NOMO-1 (cell line): Measurements from ENCODE around the gene TUBB1.

Source experiments
- DNase-seq, 2 experiments: peaks; one replicate each; lab custom pipeline; 2025; ENCODE audit not compliant: unreplicated experiment in 2 of 2; lab: John Stamatoyannopoulos, UW

TUBB1 gene

DNA sequence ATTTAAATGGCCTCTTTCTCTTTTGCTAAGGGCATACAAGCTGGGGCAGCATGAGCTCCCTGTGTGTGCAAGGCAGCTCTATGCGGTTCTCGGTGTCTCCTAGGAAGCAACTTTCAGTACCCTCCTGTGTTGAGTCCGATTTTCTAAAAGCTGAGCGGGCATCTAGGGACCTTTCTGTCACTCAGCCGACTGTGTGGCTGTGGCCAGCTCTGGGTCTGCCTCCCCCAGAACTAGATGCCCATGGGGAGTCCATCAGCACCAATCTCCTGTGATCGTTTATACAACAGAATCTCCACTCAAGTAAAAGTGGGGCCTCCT, 30.7 kb upstream of the TUBB1 start:
- no peak for DNase-seq

GRCh38 chr20:58989196-58989595, 30.0 kb upstream of the TUBB1 start:
- DNase-seq: no peak

GRCh38 chr20:58990651-58991445, 28.4 kb upstream of the TUBB1 start:
- DNase-seq: no peak

- peak in 1 of 2 experiments; percentile 11 for DNase-seq
Measured at GRCh38 chr20:58991715-58992114, 27.5 kb upstream of the TUBB1 start.

GRCh38 chr20:58992911-58993310, 26.3 kb upstream of the TUBB1 start:
- no peak for DNase-seq

GRCh38 chr20:58993332-58994248, 25.6 kb upstream of the TUBB1 start:
- DNase-seq: no peak

GRCh38 chr20:58994390-58995159, 24.7 kb upstream of the TUBB1 start:
- DNase-seq: no peak

GRCh38 chr20:58995461-58996225, 23.6 kb upstream of the TUBB1 start:
- DNase-seq: no peak

DNA sequence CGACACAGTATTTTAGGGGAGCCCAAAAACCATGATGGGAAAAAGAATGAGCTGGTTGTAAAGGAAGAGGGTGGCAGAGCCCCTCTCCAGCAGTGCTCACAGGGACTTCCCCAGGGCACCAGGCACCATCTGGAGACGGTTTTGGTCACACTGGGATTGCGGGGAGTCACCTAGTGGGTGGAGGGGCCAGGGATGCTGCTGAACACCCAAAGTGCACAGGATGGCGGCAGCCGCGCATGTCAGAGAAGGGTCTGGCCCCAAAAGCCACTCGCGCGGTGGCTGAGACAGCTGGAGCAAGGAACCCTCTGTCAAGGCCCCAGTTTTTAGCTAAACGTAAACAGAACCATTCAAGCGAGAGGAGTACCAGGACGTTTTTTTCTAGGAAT, 23.0 kb upstream of the TUBB1 start:
- no peak for DNase-seq

- DNase-seq: no peak
Measured at GRCh38 chr20:58997141-58997770, 22.0 kb upstream of the TUBB1 start.

- DNase-seq: no peak
Measured at GRCh38 chr20:58998656-58999055, 20.6 kb upstream of the TUBB1 start.

GRCh38 chr20:59000326-59000725, 18.9 kb upstream of the TUBB1 start:
- no peak for DNase-seq

GRCh38 chr20:59001068-59001448, 18.2 kb upstream of the TUBB1 start:
- no peak for DNase-seq

DNA sequence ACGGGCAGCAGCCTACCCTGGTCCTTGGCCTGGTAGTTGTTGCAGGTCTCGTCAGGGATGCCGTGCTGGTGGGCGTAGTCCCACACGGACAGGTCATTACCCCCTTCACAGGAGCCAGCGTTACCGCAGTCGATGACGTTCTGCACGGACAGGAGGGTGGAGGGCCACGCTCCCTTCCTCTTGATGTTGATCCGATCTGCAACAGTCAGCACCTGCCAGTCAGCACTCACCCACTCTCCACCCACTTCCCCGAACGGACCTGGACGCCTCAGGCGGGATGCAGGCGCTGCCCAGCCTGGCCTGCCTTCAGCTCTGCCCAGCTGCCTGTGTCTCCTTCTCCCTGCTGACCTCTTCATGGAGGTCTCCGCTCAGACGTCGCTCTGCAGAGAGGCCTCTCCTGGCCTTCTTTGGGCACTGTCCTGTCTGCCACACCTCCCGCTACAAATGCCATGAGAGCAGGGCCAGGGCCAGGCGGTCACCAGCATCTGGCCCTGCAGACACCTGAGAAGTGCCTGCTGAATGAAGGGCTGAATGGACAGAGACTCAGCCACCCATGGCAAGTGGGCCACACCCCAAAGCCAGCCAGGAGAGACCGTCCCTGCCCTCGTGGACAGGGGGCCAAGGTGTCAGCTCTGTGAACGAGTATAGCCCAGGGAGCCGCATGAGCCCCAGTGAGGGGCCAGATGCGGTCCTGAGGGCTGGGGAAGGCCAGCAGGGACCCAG, 17.6 kb upstream of the TUBB1 start:
- no peak for DNase-seq

DNA sequence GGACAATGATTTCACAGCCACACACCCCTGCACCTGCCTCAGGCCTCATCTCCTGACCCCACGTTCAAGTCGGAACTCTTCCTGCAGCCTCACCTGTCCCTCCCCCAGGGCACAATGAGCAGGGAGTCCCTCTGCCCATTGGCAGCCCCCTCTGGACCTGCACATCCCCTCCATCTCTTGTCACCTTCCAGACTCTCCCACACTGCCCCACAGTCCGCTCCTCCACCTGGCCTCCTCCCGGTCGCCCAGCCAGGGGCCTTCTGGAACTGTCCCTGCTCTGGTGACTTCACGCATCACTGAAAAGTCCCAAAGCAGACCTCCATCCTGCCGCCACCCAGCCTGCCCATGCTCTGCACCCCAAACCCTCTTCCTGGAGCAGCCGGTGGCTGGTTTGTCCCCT, 16.8 kb upstream of the TUBB1 start:
- no peak for DNase-seq

- no peak for DNase-seq
Measured at GRCh38 chr20:59002874-59003399, 16.3 kb upstream of the TUBB1 start.

- no peak for DNase-seq
Measured at GRCh38 chr20:59003836-59004492, 15.3 kb upstream of the TUBB1 start.

GRCh38 chr20:59004493-59004762, 14.8 kb upstream of the TUBB1 start:
- no peak for DNase-seq
